Kidney (tissue), 14 donors: Measurements from ENCODE around the gene MTHFSD. TPM values are rescaled to one million over a fixed set of nuclear protein-coding genes. Genes with fewer than 3 reads are reported as not detected.
A peak's percentile ranks its signal among the peaks of the same experiment; 100 is the strongest.

ENCODE experiments used
- DNase-seq, 5 donors: peaks; one replicate each; pipeline ENCODE4 v3.0.0-alpha.2; 2013 to 2020
- FAIRE-seq: peaks from 2 replicates; lab custom pipeline; 2012; peaks lifted over from hg19 to GRCh38; lab: Jason Lieb, UNC
- H3K27ac ChIP-seq, 2 donors: one replicate each; pipeline ENCODE4 v1.7.0; 2013; ENCODE audit warnings: low read depth in 2 of 2, low read length in 2 of 2, inconsistent platforms in 1 of 2
- H3K27me3 ChIP-seq: one replicate; pipeline ENCODE4 v1.7.1; 2013; ENCODE audit warnings: low read length, inconsistent platforms; ENCODE audit not compliant: control insufficient read depth, insufficient read depth
- H3K36me3 ChIP-seq, 3 donors: one replicate each; pipeline versions ENCODE4 v1.7.0 to v1.7.1; 2013; ENCODE audit warnings: low read length in 3 of 3, control low read depth in 1 of 3, inconsistent platforms in 1 of 3; ENCODE audit not compliant: insufficient read depth in 3 of 3, control insufficient read depth in 2 of 3
- H3K4me1 ChIP-seq, 3 donors: one replicate each; pipeline versions ENCODE4 v1.7.0 to v1.7.1; 2013; ENCODE audit warnings: low read length in 3 of 3, inconsistent platforms in 1 of 3, low read depth in 1 of 3; ENCODE audit not compliant: control insufficient read depth in 2 of 3, insufficient read depth in 2 of 3
- H3K4me3 ChIP-seq, 3 donors: one replicate each; pipeline versions ENCODE4 v1.7.0 to v1.8.1; 2013; ENCODE audit warnings: low read length in 3 of 3, control low read depth in 1 of 3, inconsistent platforms in 1 of 3
- H3K9ac ChIP-seq, 3 donors: one replicate each; pipeline versions ENCODE4 v1.7.0 to v1.7.1; 2013; ENCODE audit warnings: low read length in 3 of 3, control low read depth in 1 of 3, inconsistent platforms in 1 of 3
- H3K9me3 ChIP-seq, 3 donors: one replicate each; pipeline versions ENCODE4 v1.7.0 to v1.7.1; 2013; ENCODE audit warnings: low read length in 3 of 3, control low read depth in 1 of 3, inconsistent platforms in 1 of 3; ENCODE audit not compliant: control insufficient read depth in 2 of 3, insufficient read depth in 1 of 3
- CTCF ChIP-seq: IDR thresholded peaks from 3 replicates; pipeline ENCODE4 v1.5.1; 2012; ENCODE audit warnings: mild to moderate bottlenecking, moderate library complexity, borderline replicate concordance; ENCODE audit not compliant: insufficient read depth; ENCODE audit errors: extremely low read depth
- intact Hi-C: fragments of 100-400 bp; cut with DNase I; formaldehyde crosslinking; loops from one replicate; pipeline ENCODE4 v1.11.1; 2022
- polyA plus RNA-seq: library from polyadenylated mRNA; stranded (reverse); fragments of 350-450 nt; fragmentation: Illumina TruSeq; extraction: RNeasy Lipid Tissue Mini Kit (QIAGEN cat#74804); gene quantifications from one replicate; pipeline ENCODE4 v1.2.3, GENCODE V29; 2014; ENCODE audit warnings: low read depth, low replicate concordance; ENCODE audit not compliant: insufficient read depth
- total RNA-seq: library from RNA; stranded (reverse); fragmentation: NEBNext Ultra II Directional; extraction: Animal tissue kit (Norgen Biotek cat#: 25700); gene quantifications from one replicate; pipeline ENCODE4 v1.2.1, GENCODE V29; 2021
- donor health status: control.
- donor health status: control.
- donor health status: control.
- donor health status: control.
- donor health status: control.
- donor health status: DM: yes; HTN: yes; CAD: no.
- donor health status: Normal renal cell carcinoma (clear cell type).

The MTHFSD gene
- total and polyA plus RNA-seq, 2 donors from 2014 or later: 11.3 to 26.2 TPM

DNA sequence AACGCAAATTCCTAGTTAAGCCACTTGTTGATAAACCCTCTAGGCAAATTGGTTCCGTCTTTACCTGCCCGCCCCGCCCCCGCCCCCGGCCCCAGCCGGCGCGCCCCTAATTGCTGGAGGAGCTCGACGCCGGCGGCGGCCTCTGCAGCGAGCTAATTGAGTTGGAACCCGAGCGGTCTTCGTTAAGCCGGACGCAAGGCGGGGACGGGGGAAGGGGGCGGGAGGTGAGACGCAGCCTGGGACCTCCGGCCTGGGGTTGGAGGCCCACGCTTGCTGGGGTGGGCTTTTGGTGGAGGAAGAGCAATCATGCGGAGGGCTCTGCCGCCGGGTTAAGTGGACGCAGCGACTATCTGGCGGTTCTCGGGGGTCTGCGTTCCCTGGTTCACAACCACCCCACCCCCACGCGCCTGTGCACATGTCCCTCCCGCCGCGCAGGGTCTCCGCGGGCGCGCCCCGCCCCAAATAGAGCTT, 57.4 kb downstream of the MTHFSD start:
- Histone ChIP-seq H3K27me3 (peaks cover 72% of the 10 kb centered on the region), H3K4me3 (no peak overlapping the region), H3K9me3 (no peaks in the 10 kb centered on the region), H3K27ac (no peak overlapping the region), H3K9ac (no peak overlapping the region), H3K36me3 (no peaks in the 10 kb centered on the region), H3K4me1 (no peaks in the 10 kb centered on the region)
- intact Hi-C loops: no loop called here
- no peak for TF ChIP-seq CTCF
- no peak for FAIRE-seq
- peak in 2 of 5 donors; percentile 15 to 54 for DNase-seq

GRCh38 chr16:86496929-86497461, 58.0 kb downstream of the MTHFSD start:
- no peak for TF ChIP-seq CTCF
- Histone ChIP-seq H3K4me1 (no peaks in the 10 kb centered on the region), H3K9ac (no peak overlapping the region), H3K4me3 (no peak overlapping the region), H3K27ac (no peak overlapping the region), H3K9me3 (no peaks in the 10 kb centered on the region), H3K36me3 (no peaks in the 10 kb centered on the region), H3K27me3 (peaks cover 74% of the 10 kb centered on the region)
- DNase-seq (peak in 1 of 5 donors; percentile 12), FAIRE-seq (no peak)
- intact Hi-C loops: no loop called here

- H3K4me3 ChIP-seq: no peak overlapping the region
- FAIRE-seq: no peak
- H3K9ac ChIP-seq: no peak overlapping the region
- H3K9me3 ChIP-seq: no peaks in the 10 kb centered on the region
- peaks cover 75% of the 10 kb centered on the region for H3K27me3 ChIP-seq
- no peaks in the 10 kb centered on the region for H3K36me3 ChIP-seq
- H3K4me1 ChIP-seq: no peaks in the 10 kb centered on the region
- no peak overlapping the region for H3K27ac ChIP-seq
- intact Hi-C loops: no loop called here
- DNase-seq: peak in 2 of 5 donors; percentile 7 to 72
- no peak for TF ChIP-seq CTCF
Observed at GRCh38 chr16:86496262-86496928, 58.6 kb downstream of the MTHFSD start.
